ENCODE results near the gene RHBDF2.

The RHBDF2 gene

GRCh38 chr17:76499267-76499667, 2.0 kb downstream of the RHBDF2 start:
- no peak for DNase-seq

- no peak for DNase-seq
Measured at GRCh38 chr17:76498876-76499251, 2.4 kb downstream of the RHBDF2 start.

GRCh38 chr17:76497979-76498875, 3.0 kb downstream of the RHBDF2 start:
- DNase-seq, result peak; percentile 52

GRCh38 chr17:76497699-76497978, 3.6 kb downstream of the RHBDF2 start:
- no peak for DNase-seq

GRCh38 chr17:76496464-76496863, 4.8 kb downstream of the RHBDF2 start:
- no peak for DNase-seq

- DNase-seq, result no peak
Measured at GRCh38 chr17:76495663-76496400, 5.4 kb downstream of the RHBDF2 start.

GRCh38 chr17:76493505-76494167, 7.6 kb downstream of the RHBDF2 start:
- DNase-seq, result no peak

GRCh38 chr17:76492989-76493501, 8.2 kb downstream of the RHBDF2 start:
- DNase-seq, result no peak

- DNase-seq, result no peak
Measured at GRCh38 chr17:76492123-76492988, 8.9 kb downstream of the RHBDF2 start.

- DNase-seq, result no peak
Measured at GRCh38 chr17:76491271-76492122, 9.7 kb downstream of the RHBDF2 start.

GRCh38 chr17:76490112-76490710, 11.0 kb downstream of the RHBDF2 start:
- no peak for DNase-seq

- DNase-seq, result no peak
Measured at GRCh38 chr17:76487451-76488192, 13.6 kb downstream of the RHBDF2 start.

- peak; percentile 74 for DNase-seq
Measured at GRCh38 chr17:76485569-76485968, 15.7 kb downstream of the RHBDF2 start.

GRCh38 chr17:76484228-76484725, 16.9 kb downstream of the RHBDF2 start:
- DNase-seq, result no peak

- no peak for DNase-seq
Measured at GRCh38 chr17:76481071-76481655, 20.1 kb downstream of the RHBDF2 start.

GRCh38 chr17:76480632-76481031, 20.6 kb downstream of the RHBDF2 start:
- DNase-seq, result no peak

- no peak for DNase-seq
Measured at GRCh38 chr17:76479515-76480060, 21.6 kb downstream of the RHBDF2 start.

- DNase-seq, result no peak
Measured at GRCh38 chr17:76478730-76479514, 22.3 kb downstream of the RHBDF2 start.

- no peak for DNase-seq
Measured at GRCh38 chr17:76478097-76478496, 23.1 kb downstream of the RHBDF2 start.

Data from NCI-H774 (cell line).